OCI-LY1 (cell line): ENCODE data around the gene SLC9A8.

ENCODE experiments used
- H2AFZ ChIP-seq: fragments of 200-600 bp; sonication (generic), shearing (Covaris generic); 2 replicates; pipeline ENCODE4 v1.6.0; 2014; ENCODE audit warnings: antibody characterized with exemption, mild to moderate bottlenecking, low read length
- H3F3A ChIP-seq: fragments of 200-600 bp; sonication (generic), shearing (Covaris generic); 2 replicates; pipeline ENCODE4 v1.6.0; 2014; ENCODE audit warnings: mild to moderate bottlenecking, antibody characterized with exemption, low read length, moderate library complexity; ENCODE audit not compliant: insufficient read depth
- H3K27ac ChIP-seq: fragments of 200-600 bp; sonication (generic); 2 replicates; pipeline ENCODE4 v1.5.1; 2014; ENCODE audit warnings: low read length, mixed run types, mild to moderate bottlenecking, low read depth; ENCODE audit not compliant: poor library complexity, severe bottlenecking
- H3K27me3 ChIP-seq: fragments of 200-600 bp; sonication (generic); 2 replicates; pipeline ENCODE4 v1.6.0; 2014; ENCODE audit warnings: antibody characterized with exemption, mild to moderate bottlenecking, low read length, moderate library complexity; ENCODE audit not compliant: insufficient read depth
- H3K36me3 ChIP-seq: fragments of 200-600 bp; sonication (generic); 2 replicates; pipeline ENCODE4 v1.6.1; 2014; ENCODE audit warnings: mild to moderate bottlenecking, antibody characterized with exemption, low read length, moderate library complexity, mixed read lengths; ENCODE audit not compliant: insufficient read depth
- H3K4me1 ChIP-seq: fragments of 200-600 bp; sonication (generic); 2 replicates; pipeline ENCODE4 v1.5.1; 2014; ENCODE audit warnings: mild to moderate bottlenecking, low read length, moderate library complexity; ENCODE audit not compliant: insufficient read depth, severe bottlenecking
- H3K4me2 ChIP-seq: fragments of 200-600 bp; sonication (generic), shearing (Covaris generic); 2 replicates; pipeline ENCODE4 v1.6.1; 2014; ENCODE audit warnings: low read length
- H3K4me3 ChIP-seq: fragments of 200-600 bp; sonication (generic); 2 replicates; pipeline ENCODE4 v1.5.1; 2014; ENCODE audit warnings: low read length, low read depth, mild to moderate bottlenecking, mixed read lengths; ENCODE audit not compliant: poor library complexity, severe bottlenecking
- H3K79me2 ChIP-seq: fragments of 200-600 bp; shearing (Covaris generic); 2 replicates; pipeline ENCODE4 v1.6.1; 2016; ENCODE audit warnings: mixed run types, low read length, mixed read lengths; ENCODE audit not compliant: insufficient read depth
- H3K9ac ChIP-seq: fragments of 200-600 bp; sonication (generic), shearing (Covaris generic); 2 replicates; pipeline ENCODE4 v1.6.1; 2014; ENCODE audit warnings: mild to moderate bottlenecking, low read length, mixed read lengths
- H3K9me2 ChIP-seq: fragments of 200-600 bp; sonication (generic), shearing (Covaris generic); 2 replicates; pipeline ENCODE4 v1.6.1; 2014; ENCODE audit warnings: low read depth, mild to moderate bottlenecking, low read length, mixed read lengths
- H3K9me3 ChIP-seq: fragments of 200-600 bp; shearing (Covaris generic); 2 replicates; pipeline ENCODE4 v1.6.1; 2014; ENCODE audit warnings: low read length, mixed read lengths
- H4K20me1 ChIP-seq: fragments of 200-600 bp; sonication (generic), shearing (Covaris generic); 2 replicates; pipeline ENCODE4 v1.6.0; 2016; ENCODE audit warnings: mild to moderate bottlenecking, low read length; ENCODE audit not compliant: insufficient read depth
- EZH2 ChIP-seq: fragments of 200-600 bp; sonication (generic), shearing (Covaris generic); IDR thresholded peaks from 2 replicates; pipeline ENCODE4 v1.8.0; 2017; ENCODE audit warnings: borderline replicate concordance, mixed run types, mild to moderate bottlenecking, antibody characterized with exemption, low read length, moderate library complexity, mixed read lengths
- TF ChIP-seq, protein P1 (sequence below): fragments of 200-600 bp; sonication (generic), shearing (Covaris generic); IDR thresholded peaks from 2 replicates; pipeline ENCODE4 v1.5.1; 2017; ENCODE audit warnings: mild to moderate bottlenecking, antibody characterized with exemption, low read length, moderate library complexity, mixed read lengths

The SLC9A8 gene

DNA sequence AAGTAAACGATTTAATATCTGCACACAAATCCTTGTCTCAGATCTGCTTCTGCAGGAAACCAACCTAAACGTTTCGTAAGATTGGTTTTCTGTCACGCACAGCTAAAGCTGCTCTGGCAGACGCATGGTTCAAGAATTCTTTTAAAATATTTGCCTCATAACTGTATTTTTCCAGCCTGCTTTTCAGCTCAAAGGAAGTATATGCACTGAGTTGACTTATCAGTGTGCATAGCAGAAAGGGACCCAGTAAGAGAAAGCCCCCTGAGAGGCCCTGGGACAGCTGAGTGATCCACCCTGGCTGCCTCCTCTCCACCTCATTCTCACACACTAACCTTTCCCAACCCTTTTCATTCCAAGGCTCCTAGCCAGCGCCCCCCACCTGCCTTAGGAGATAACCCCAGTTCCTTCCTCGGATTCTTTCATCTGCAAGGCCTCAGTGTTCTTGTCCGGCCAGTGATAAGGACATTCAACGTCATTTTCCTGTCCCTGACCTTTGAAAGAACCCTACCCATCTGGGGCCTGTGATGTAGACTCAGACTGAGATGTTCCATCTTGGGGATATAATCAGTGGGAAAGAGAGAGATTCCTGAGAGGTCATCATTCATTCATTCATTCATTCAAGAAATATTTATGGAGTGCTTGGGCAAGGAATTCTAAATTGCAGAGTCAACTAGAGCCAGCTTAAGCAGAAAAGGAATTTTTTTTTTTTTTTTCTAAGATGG, 22.4 kb upstream of the SLC9A8 start:
- Histone ChIP-seq H3K36me3 (no peaks in the 10 kb centered on the region), H3K4me1 (peaks cover 47% of the 10 kb centered on the region), H3K4me2 (no peak overlapping the region)

DNA sequence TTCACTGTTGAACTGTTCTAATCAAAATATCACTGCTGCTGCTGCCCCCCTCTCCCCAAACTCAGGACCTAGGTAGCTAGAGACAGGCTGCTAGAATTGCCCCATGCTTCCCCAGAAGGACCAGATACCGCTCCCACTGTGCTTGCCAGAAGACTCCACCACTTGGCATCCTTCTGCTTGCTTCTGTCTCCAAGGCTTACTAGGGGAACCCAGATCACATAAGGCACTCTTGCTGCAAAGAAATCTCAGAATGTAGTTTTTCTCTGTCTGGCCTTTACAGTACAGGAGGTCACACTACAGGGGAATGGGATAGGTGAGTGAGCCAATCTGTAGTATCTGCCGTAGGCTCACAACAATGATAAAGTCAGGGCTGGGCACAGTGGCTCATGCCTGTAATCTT, 21.5 kb upstream of the SLC9A8 start:
- TF ChIP-seq, protein P1, sequence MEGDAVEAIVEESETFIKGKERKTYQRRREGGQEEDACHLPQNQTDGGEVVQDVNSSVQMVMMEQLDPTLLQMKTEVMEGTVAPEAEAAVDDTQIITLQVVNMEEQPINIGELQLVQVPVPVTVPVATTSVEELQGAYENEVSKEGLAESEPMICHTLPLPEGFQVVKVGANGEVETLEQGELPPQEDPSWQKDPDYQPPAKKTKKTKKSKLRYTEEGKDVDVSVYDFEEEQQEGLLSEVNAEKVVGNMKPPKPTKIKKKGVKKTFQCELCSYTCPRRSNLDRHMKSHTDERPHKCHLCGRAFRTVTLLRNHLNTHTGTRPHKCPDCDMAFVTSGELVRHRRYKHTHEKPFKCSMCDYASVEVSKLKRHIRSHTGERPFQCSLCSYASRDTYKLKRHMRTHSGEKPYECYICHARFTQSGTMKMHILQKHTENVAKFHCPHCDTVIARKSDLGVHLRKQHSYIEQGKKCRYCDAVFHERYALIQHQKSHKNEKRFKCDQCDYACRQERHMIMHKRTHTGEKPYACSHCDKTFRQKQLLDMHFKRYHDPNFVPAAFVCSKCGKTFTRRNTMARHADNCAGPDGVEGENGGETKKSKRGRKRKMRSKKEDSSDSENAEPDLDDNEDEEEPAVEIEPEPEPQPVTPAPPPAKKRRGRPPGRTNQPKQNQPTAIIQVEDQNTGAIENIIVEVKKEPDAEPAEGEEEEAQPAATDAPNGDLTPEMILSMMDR, result no peak
- TF ChIP-seq EZH2, result no peak
- Histone ChIP-seq H3K4me1 (peaks cover 37% of the 10 kb centered on the region), H3K4me2 (no peak overlapping the region), H3F3A (0 out of 2 replicates have a peak, but pooled peaks cover 2% of the 10 kb centered on the region), H3K9ac (no peak overlapping the region), H2AFZ (no peak overlapping the region), H3K36me3 (no peaks in the 10 kb centered on the region), H3K27me3 (no peaks in the 10 kb centered on the region), H3K27ac (no peak overlapping the region), H3K9me2 (no peaks in the 10 kb centered on the region), H3K79me2 (no peaks in the 10 kb centered on the region), H3K9me3 (no peaks in the 10 kb centered on the region), H4K20me1 (no peaks in the 10 kb centered on the region), H3K4me3 (no peak overlapping the region)

More for the DNA sequence above, 22.4 kb upstream of the SLC9A8 start:
- no peak overlapping the region for H3K9ac ChIP-seq
- no peaks in the 10 kb centered on the region for H3K9me2 ChIP-seq
- no peaks in the 10 kb centered on the region for H3K9me3 ChIP-seq
- 0 out of 2 replicates have a peak, but pooled peaks cover 3% of the 10 kb centered on the region for H3F3A ChIP-seq
- no peak overlapping the region for H3K4me3 ChIP-seq
- TF ChIP-seq EZH2, result no peak
- TF ChIP-seq, protein P1, result no peak
- H3K79me2 ChIP-seq, result no peaks in the 10 kb centered on the region
- no peak overlapping the region for H2AFZ ChIP-seq
- no peaks in the 10 kb centered on the region for H4K20me1 ChIP-seq
- H3K27me3 ChIP-seq, result no peaks in the 10 kb centered on the region
- peak overlapping the region; percentile 24 for H3K27ac ChIP-seq

- Histone ChIP-seq H3F3A (no peaks in the 10 kb centered on the region), H3K27me3 (no peaks in the 10 kb centered on the region), H2AFZ (no peak overlapping the region), H3K9me3 (no peaks in the 10 kb centered on the region), H4K20me1 (no peaks in the 10 kb centered on the region), H3K4me3 (no peak overlapping the region), H3K79me2 (no peaks in the 10 kb centered on the region), H3K27ac (no peak overlapping the region), H3K9me2 (no peaks in the 10 kb centered on the region), H3K4me1 (peaks cover 29% of the 10 kb centered on the region), H3K9ac (no peak overlapping the region), H3K36me3 (no peaks in the 10 kb centered on the region), H3K4me2 (no peak overlapping the region)
- TF ChIP-seq, protein P1, result no peak
- TF ChIP-seq EZH2, result no peak
Measured at GRCh38 chr20:49792006-49792405, 20.6 kb upstream of the SLC9A8 start.
